Thyroid gland (tissue), 4 donors: Measurements from ENCODE around the gene LRPPRC. TPM values are rescaled to one million over a fixed set of nuclear protein-coding genes. Genes with fewer than 3 reads are reported as not detected.

Source experiments
- DNase-seq, 2 donors: peaks; one replicate each; pipeline ENCODE4 v3.0.0-alpha.2; 2019
- H3K27ac ChIP-seq, 3 donors: fragments of 200-600 bp; sonication (generic); 1 replicate in 2 of 3; 2 replicates in 1 of 3; pipeline ENCODE4 v1.5.1; 2016 to 2019; ENCODE audit warnings: mild to moderate bottlenecking in 1 of 3, moderate library complexity in 1 of 3
- H3K27me3 ChIP-seq: fragments of 200-600 bp; sonication (generic); one replicate; pipeline ENCODE4 v1.5.1; 2019
- H3K36me3 ChIP-seq, 2 donors: fragments of 200-600 bp; sonication (generic); one replicate each; pipeline ENCODE4 v1.5.1; 2016 to 2019
- H3K4me1 ChIP-seq, 2 donors: fragments of 200-600 bp; sonication (generic); one replicate each; pipeline ENCODE4 v1.5.1; 2017 to 2019
- H3K4me3 ChIP-seq, 3 donors: fragments of 200-600 bp; sonication (generic); replicated peaks in 1 of 3; 1 replicate in 2 of 3; 2 replicates in 1 of 3; pipeline ENCODE4 v1.5.1; 2016; ENCODE audit warnings: mild to moderate bottlenecking in 1 of 3
- H3K9me3 ChIP-seq: fragments of 200-600 bp; sonication (generic); one replicate; pipeline ENCODE4 v1.5.1; 2017
- POLR2A ChIP-seq, 2 donors: fragments of 450-650 bp; IDR thresholded peaks; one replicate each; pipeline ENCODE4 v1.6.1; 2017; ENCODE audit warnings: antibody characterized with exemption in 2 of 2, mild to moderate bottlenecking in 2 of 2, moderate library complexity in 1 of 2
- WGBS, 2 donors: methylation state at CpG; one replicate each; pipeline ENCODE4 v1.1.5; 2017; 5-methylcytosine and 5-hydroxymethylcytosine counted together
- intact Hi-C: fragments of 100-400 bp; cut with DNase I; formaldehyde crosslinking; loops from one replicate; pipeline ENCODE4 v1.15.1; 2023
- total RNA-seq, 4 donors: library from RNA; depleted of rRNA; stranded (reverse); fragments of >200 nt; gene quantifications; one replicate each; pipeline ENCODE4 v1.2.3, GENCODE V29; 2016
- TF ChIP-seq, protein P1 (sequence below), 6 experiments: fragments of 200-600 bp in 3 of 6; fragments of 450-650 bp in 3 of 6; sonication (generic) in 3 of 6; IDR thresholded peaks; one replicate each; pipeline ENCODE4 v1.5.1; 2016 to 2019; ENCODE audit warnings: antibody characterized with exemption in 6 of 6, mild to moderate bottlenecking in 2 of 6, inconsistent platforms in 1 of 6, moderate library complexity in 1 of 6

Gene LRPPRC
- total RNA-seq, 4 donors from 2014 or later = 47.5 to 79.3 (median 54.9) TPM

DNA sequence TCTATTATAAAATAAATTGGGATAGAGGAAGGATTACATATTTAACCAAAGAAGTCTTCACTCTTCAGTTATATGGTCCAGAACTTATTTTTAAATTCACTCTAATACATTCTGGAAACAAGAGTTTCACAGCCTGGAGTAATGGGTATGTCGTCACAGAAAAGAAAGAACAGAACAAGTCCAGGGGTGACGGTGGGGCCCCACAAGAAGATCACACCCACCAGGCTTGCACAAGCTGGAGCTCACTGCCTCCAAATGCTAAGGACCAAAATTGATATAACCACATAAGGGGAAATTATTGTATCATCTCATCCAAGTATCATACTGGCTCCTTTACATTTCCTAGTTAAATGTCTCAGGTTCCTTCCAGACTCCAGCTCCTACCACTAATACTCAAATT is 11.3 kb downstream of the LRPPRC start:
- intact Hi-C loops = no loop called here

DNA sequence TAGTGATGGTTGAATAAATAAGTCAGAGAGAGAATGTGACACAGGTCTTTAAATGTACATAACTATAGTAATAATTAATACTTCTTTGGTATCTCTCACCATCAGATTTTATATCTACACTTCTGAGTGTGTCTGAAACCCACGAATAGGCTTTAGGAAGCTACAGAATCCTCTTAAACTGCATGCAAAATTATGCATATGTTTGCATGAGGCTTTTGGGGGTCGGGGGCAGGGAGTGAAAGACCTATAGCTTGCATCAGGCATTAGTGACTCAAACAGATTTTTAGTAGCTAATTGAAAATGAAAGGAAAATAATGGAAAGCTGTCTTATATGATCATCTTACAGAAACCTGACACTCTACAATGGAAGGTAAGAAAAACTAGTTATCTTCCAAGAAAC is 14.9 kb downstream of the LRPPRC start:
- no peaks in the 10 kb centered on the region for H3K4me1 ChIP-seq
- intact Hi-C loops = no loop called here
- peaks cover 8 to 12% of the 10 kb centered on the region in 2 donors for H3K36me3 ChIP-seq
- H3K9me3 ChIP-seq = no peaks in the 10 kb centered on the region
- no peaks in the 10 kb centered on the region for H3K27me3 ChIP-seq
- TF ChIP-seq POLR2A (IDR thresholded peaks at IDR 0.05) = no peak
- TF ChIP-seq, protein P1, sequence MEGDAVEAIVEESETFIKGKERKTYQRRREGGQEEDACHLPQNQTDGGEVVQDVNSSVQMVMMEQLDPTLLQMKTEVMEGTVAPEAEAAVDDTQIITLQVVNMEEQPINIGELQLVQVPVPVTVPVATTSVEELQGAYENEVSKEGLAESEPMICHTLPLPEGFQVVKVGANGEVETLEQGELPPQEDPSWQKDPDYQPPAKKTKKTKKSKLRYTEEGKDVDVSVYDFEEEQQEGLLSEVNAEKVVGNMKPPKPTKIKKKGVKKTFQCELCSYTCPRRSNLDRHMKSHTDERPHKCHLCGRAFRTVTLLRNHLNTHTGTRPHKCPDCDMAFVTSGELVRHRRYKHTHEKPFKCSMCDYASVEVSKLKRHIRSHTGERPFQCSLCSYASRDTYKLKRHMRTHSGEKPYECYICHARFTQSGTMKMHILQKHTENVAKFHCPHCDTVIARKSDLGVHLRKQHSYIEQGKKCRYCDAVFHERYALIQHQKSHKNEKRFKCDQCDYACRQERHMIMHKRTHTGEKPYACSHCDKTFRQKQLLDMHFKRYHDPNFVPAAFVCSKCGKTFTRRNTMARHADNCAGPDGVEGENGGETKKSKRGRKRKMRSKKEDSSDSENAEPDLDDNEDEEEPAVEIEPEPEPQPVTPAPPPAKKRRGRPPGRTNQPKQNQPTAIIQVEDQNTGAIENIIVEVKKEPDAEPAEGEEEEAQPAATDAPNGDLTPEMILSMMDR (IDR thresholded peaks at IDR 0.05) = no peak
- 91% methylated on average over 2 of the region's 2 CpGs for WGBS, 2 donors
- H3K27ac ChIP-seq = no peak overlapping the region
- H3K4me3 ChIP-seq = no peak overlapping the region
- no peak for DNase-seq

More for the DNA sequence above, 11.3 kb downstream of the LRPPRC start:
- Histone ChIP-seq H3K9me3 (no peaks in the 10 kb centered on the region), H3K27ac (no peak overlapping the region), H3K27me3 (no peaks in the 10 kb centered on the region), H3K4me1 (no peaks in the 10 kb centered on the region), H3K4me3 (no peak overlapping the region), H3K36me3 (peaks cover 5 to 6% of the 10 kb centered on the region in 2 donors)
- 89 to 94% methylated on average over 2 of the region's 2 CpGs for WGBS, 2 donors
- no peak for TF ChIP-seq POLR2A (IDR thresholded peaks at IDR 0.05)
- TF ChIP-seq, protein P1 (IDR thresholded peaks at IDR 0.05) = no peak
- no peak for DNase-seq

DNA sequence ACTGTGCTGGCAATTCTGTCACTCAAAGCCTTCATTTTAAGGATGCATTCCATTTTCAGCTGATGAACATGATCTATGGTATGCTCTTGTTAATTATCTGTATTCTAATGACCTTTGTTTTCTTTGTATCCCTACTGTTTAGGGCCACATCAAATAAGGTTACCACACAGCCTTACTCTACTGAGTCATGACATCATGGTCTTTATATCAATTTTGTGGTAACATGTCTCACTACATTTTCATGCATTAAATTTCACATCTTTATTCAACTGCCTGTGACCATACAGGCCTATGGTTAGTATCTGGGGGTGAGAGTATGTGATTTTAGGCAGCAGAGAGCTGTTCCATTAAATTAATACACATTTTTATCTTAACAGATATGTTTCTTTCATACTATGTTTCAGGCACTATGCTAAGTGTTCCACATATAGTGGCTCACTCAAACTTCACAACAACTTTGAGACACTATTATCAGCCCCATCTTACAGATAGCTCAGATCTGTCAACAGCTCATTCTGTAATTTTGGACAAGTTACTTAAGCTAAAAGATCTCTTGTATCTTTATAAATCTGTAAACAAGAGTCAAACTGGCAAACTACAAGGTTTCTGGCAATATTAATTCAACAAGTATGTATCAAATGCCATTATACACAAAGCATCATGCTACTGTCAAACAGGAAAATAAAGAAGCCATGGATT is 18.0 kb downstream of the LRPPRC start:
- no peaks in the 10 kb centered on the region for H3K9me3 ChIP-seq
- H3K36me3 ChIP-seq = peaks cover 35 to 40% of the 10 kb centered on the region in 2 donors
- H3K4me1 ChIP-seq = no peaks in the 10 kb centered on the region
- TF ChIP-seq, protein P1 (IDR thresholded peaks at IDR 0.05) = no peak
- no peak for TF ChIP-seq POLR2A (IDR thresholded peaks at IDR 0.05)
- DNase-seq = no peak
- no peak overlapping the region for H3K27ac ChIP-seq
- H3K4me3 ChIP-seq = no peak overlapping the region
- no peaks in the 10 kb centered on the region for H3K27me3 ChIP-seq
- intact Hi-C loops = no loop called here

DNA sequence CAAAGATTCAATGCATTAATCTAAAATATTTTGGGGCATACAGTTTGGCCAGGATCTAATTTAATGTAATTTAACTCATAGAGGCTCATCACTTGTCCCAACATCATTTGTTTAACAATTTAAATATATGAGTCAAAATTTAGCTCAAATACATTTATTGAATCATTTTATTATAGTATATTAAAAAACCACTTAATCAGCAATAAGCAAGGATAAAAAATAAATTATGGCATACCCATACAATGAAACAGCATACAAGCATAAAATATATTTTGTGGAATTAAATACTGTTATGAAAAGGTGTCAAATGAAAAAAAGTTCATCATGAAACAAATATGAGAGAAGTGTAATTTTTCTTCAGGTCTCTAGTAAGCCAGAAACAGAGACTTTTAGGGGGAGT is 34.9 kb downstream of the LRPPRC start:
- H3K4me1 ChIP-seq = no peaks in the 10 kb centered on the region
- H3K27ac ChIP-seq = no peak overlapping the region
- H3K27me3 ChIP-seq = no peaks in the 10 kb centered on the region
- H3K36me3 ChIP-seq = peaks cover 37 to 53% of the 10 kb centered on the region in 2 donors
- TF ChIP-seq, protein P1 (IDR thresholded peaks at IDR 0.05) = no peak
- no peak for TF ChIP-seq POLR2A (IDR thresholded peaks at IDR 0.05)
- H3K4me3 ChIP-seq = no peak overlapping the region
- intact Hi-C loops = no loop called here
- no peaks in the 10 kb centered on the region for H3K9me3 ChIP-seq
- DNase-seq = no peak

DNA sequence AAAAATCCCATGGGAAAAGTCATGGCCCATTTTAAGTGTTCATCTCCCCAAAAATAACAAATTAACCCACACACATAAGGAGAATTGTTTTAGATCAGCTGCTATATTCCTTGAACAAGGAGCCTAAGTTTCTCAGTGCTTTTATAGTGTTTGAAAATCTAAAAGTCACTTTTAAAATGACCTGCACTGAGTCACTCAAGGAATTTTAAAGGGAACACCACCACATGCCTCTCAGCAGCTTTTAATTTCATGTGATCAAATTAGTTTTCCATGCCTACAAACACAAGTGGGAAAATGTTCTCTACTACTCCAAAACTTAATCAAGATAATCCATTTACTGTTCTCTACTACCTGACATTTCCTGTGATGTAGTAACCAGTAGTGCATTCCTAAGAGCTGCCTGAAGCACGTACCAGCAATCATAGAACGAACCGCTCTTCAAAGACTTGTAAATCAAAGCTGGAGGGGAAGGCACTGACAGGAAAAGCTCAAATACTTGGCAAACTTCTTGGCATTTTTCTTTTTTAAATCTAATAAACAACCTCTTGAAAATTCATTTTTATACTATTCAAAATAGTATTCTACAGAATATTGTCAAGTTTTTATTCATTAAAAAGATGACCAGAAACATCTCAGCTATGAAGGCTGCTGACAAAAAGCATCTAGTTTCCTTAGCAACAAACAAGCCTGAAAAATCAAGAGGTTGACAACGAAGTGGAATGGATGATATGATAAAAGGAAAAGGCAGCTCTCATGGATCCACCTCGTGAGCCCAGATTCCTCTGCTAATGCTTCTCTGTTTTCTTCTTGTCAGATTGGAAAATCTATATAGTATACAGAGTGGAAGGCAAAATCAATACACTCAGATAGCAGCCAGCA is 37.2 kb downstream of the LRPPRC start:
- Histone ChIP-seq H3K36me3 (peaks cover 43 to 64% of the 10 kb centered on the region in 2 donors), H3K4me3 (no peak overlapping the region), H3K9me3 (no peaks in the 10 kb centered on the region), H3K27ac (no peak overlapping the region), H3K4me1 (no peaks in the 10 kb centered on the region), H3K27me3 (no peaks in the 10 kb centered on the region)
- intact Hi-C loops = no loop called here
- WGBS, 2 donors = 88% methylated on average over 5 of the region's 5 CpGs
- no peak for DNase-seq
- TF ChIP-seq, protein P1 (IDR thresholded peaks at IDR 0.05) = no peak
- no peak for TF ChIP-seq POLR2A (IDR thresholded peaks at IDR 0.05)
